K562 (cell line): ENCODE measurements around the gene CACNA2D4. TPM values are rescaled to one million over a fixed set of nuclear protein-coding genes. Genes with fewer than 3 reads are reported as not detected.

ENCODE experiments used
- E2F3 ChIP-seq: fragments of 250-450 bp; sonication (Bioruptor Pico); IDR thresholded peaks from 2 replicates; pipeline ENCODE4 v1.4.0; 2020; ENCODE audit warnings: mild to moderate bottlenecking
- MYNN ChIP-seq, 2 experiments: sonication (generic); formaldehyde crosslinking in 1 of 2; IDR thresholded peaks; 2 replicates each; pipeline versions ENCODE4 v1.5.0 to v1.6.1; 2016 to 2020; ENCODE audit warnings: antibody characterized with exemption in 1 of 2, missing genetic modification reagents in 1 of 2
- RFX1 ChIP-seq: fragments of 450-650 bp; IDR thresholded peaks from 2 replicates; pipeline ENCODE4 v1.6.1; 2016; ENCODE audit warnings: mild to moderate bottlenecking, moderate library complexity
- ZNF232 ChIP-seq: sonication (generic); formaldehyde crosslinking; IDR thresholded peaks from 2 replicates; pipeline ENCODE4 v1.8.0; 2022; ENCODE audit warnings: mild to moderate bottlenecking, missing genetic modification reagents
- ZNF561 ChIP-seq: fragments of 450-650 bp; formaldehyde crosslinking; conservative IDR thresholded peaks from 2 replicates; pipeline ENCODE4 v1.4.0; 2020; ENCODE audit warnings: mild to moderate bottlenecking, moderate library complexity
- ZNF589 ChIP-seq: fragments of 200-800 bp; sonication (Bioruptor generic); IDR thresholded peaks from 2 replicates; pipeline ENCODE4 v1.6.1; 2016; ENCODE audit warnings: low read depth, missing genetic modification characterization, missing compliant biosample characterization
- polyA plus RNA-seq, 8 experiments: library from polyadenylated mRNA; depleted of rRNA in 4 of 8; stranded (reverse) in 5 of 8; unstranded in 3 of 8; fragments of >200 nt; fragmentation: Nextera tagmentation in 2 of 8; fragmentation: Illumina TruSeq in 1 of 8; extraction: Ambion mirVana in 2 of 8; extraction: Trizol in 1 of 8; gene quantifications; 2 replicates each; pipeline versions ENCODE4 v1.2.1 to v1.2.3, GENCODE V29; 2011 to 2014; ENCODE audit warnings: inconsistent platforms in 1 of 8, missing spikeins in 1 of 8
- total RNA-seq, 7 experiments: library from RNA; depleted of rRNA in 6 of 7; stranded (reverse); fragments of >200 nt in 6 of 7; fragmentation: Illumina TruSeq in 2 of 7; extraction: Trizol in 2 of 7; gene quantifications; 2 replicates each; pipeline versions ENCODE4 v1.2.1 to v1.2.3, GENCODE V29; 2011 to 2021; ENCODE audit warnings: low replicate concordance in 1 of 7
- TF ChIP-seq, protein P1 (sequence below): fragments of 450-650 bp; IDR thresholded peaks from 2 replicates; pipeline ENCODE4 v1.6.1; 2016; ENCODE audit warnings: mild to moderate bottlenecking, moderate library complexity
- TF ChIP-seq, protein P2 (sequence below), 2 experiments: fragments of 450-650 bp; IDR thresholded peaks; 2 replicates each; pipeline ENCODE4 v1.6.1; 2018; ENCODE audit warnings: mild to moderate bottlenecking in 2 of 2, low read depth in 1 of 2; ENCODE audit not compliant: partially characterized antibody in 2 of 2
- TF ChIP-seq, protein P3 (sequence below): fragments of 250-450 bp; sonication (Bioruptor Pico); IDR thresholded peaks from 2 replicates; pipeline ENCODE4 v1.9.0; 2021; ENCODE audit warnings: mild to moderate bottlenecking, inconsistent platforms

CACNA2D4 gene
- total and polyA plus RNA-seq, 9 of the 15 experiments (the other 6 are each of a cell fraction or from before 2014, with no cell fraction given) = 0.04 to 0.69 (median 0.40) TPM; not detected in 3

DNA sequence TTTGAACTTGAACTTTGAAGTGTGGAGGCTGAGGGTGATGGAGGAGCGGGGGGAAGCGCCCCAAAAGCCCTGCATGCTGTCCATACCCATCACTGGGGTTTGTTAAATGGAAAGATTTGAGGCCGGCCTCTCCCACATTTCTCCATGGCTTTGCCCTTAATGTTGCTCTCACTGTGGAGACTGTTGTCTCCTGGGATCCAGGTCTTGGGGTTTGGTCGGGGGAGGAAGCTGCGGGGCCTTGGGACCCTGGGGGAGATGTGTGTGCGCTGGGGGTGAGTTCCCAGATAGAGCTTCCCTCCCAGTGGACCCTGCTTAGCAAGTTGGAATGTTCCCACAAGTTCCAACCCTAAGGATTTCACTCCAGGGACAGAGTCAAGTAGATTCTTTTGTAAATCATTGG is 126.0 kb downstream of the CACNA2D4 start (continued):
- TF ChIP-seq, protein P1, sequence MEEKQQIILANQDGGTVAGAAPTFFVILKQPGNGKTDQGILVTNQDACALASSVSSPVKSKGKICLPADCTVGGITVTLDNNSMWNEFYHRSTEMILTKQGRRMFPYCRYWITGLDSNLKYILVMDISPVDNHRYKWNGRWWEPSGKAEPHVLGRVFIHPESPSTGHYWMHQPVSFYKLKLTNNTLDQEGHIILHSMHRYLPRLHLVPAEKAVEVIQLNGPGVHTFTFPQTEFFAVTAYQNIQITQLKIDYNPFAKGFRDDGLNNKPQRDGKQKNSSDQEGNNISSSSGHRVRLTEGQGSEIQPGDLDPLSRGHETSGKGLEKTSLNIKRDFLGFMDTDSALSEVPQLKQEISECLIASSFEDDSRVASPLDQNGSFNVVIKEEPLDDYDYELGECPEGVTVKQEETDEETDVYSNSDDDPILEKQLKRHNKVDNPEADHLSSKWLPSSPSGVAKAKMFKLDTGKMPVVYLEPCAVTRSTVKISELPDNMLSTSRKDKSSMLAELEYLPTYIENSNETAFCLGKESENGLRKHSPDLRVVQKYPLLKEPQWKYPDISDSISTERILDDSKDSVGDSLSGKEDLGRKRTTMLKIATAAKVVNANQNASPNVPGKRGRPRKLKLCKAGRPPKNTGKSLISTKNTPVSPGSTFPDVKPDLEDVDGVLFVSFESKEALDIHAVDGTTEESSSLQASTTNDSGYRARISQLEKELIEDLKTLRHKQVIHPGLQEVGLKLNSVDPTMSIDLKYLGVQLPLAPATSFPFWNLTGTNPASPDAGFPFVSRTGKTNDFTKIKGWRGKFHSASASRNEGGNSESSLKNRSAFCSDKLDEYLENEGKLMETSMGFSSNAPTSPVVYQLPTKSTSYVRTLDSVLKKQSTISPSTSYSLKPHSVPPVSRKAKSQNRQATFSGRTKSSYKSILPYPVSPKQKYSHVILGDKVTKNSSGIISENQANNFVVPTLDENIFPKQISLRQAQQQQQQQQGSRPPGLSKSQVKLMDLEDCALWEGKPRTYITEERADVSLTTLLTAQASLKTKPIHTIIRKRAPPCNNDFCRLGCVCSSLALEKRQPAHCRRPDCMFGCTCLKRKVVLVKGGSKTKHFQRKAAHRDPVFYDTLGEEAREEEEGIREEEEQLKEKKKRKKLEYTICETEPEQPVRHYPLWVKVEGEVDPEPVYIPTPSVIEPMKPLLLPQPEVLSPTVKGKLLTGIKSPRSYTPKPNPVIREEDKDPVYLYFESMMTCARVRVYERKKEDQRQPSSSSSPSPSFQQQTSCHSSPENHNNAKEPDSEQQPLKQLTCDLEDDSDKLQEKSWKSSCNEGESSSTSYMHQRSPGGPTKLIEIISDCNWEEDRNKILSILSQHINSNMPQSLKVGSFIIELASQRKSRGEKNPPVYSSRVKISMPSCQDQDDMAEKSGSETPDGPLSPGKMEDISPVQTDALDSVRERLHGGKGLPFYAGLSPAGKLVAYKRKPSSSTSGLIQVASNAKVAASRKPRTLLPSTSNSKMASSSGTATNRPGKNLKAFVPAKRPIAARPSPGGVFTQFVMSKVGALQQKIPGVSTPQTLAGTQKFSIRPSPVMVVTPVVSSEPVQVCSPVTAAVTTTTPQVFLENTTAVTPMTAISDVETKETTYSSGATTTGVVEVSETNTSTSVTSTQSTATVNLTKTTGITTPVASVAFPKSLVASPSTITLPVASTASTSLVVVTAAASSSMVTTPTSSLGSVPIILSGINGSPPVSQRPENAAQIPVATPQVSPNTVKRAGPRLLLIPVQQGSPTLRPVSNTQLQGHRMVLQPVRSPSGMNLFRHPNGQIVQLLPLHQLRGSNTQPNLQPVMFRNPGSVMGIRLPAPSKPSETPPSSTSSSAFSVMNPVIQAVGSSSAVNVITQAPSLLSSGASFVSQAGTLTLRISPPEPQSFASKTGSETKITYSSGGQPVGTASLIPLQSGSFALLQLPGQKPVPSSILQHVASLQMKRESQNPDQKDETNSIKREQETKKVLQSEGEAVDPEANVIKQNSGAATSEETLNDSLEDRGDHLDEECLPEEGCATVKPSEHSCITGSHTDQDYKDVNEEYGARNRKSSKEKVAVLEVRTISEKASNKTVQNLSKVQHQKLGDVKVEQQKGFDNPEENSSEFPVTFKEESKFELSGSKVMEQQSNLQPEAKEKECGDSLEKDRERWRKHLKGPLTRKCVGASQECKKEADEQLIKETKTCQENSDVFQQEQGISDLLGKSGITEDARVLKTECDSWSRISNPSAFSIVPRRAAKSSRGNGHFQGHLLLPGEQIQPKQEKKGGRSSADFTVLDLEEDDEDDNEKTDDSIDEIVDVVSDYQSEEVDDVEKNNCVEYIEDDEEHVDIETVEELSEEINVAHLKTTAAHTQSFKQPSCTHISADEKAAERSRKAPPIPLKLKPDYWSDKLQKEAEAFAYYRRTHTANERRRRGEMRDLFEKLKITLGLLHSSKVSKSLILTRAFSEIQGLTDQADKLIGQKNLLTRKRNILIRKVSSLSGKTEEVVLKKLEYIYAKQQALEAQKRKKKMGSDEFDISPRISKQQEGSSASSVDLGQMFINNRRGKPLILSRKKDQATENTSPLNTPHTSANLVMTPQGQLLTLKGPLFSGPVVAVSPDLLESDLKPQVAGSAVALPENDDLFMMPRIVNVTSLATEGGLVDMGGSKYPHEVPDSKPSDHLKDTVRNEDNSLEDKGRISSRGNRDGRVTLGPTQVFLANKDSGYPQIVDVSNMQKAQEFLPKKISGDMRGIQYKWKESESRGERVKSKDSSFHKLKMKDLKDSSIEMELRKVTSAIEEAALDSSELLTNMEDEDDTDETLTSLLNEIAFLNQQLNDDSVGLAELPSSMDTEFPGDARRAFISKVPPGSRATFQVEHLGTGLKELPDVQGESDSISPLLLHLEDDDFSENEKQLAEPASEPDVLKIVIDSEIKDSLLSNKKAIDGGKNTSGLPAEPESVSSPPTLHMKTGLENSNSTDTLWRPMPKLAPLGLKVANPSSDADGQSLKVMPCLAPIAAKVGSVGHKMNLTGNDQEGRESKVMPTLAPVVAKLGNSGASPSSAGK = no peak
- no peak for TF ChIP-seq ZNF232 (CRISPR knock-in tag)
- TF ChIP-seq E2F3 (CRISPR knock-in tag) = no peak
- no peak for TF ChIP-seq RFX1
- TF ChIP-seq, protein P2, sequence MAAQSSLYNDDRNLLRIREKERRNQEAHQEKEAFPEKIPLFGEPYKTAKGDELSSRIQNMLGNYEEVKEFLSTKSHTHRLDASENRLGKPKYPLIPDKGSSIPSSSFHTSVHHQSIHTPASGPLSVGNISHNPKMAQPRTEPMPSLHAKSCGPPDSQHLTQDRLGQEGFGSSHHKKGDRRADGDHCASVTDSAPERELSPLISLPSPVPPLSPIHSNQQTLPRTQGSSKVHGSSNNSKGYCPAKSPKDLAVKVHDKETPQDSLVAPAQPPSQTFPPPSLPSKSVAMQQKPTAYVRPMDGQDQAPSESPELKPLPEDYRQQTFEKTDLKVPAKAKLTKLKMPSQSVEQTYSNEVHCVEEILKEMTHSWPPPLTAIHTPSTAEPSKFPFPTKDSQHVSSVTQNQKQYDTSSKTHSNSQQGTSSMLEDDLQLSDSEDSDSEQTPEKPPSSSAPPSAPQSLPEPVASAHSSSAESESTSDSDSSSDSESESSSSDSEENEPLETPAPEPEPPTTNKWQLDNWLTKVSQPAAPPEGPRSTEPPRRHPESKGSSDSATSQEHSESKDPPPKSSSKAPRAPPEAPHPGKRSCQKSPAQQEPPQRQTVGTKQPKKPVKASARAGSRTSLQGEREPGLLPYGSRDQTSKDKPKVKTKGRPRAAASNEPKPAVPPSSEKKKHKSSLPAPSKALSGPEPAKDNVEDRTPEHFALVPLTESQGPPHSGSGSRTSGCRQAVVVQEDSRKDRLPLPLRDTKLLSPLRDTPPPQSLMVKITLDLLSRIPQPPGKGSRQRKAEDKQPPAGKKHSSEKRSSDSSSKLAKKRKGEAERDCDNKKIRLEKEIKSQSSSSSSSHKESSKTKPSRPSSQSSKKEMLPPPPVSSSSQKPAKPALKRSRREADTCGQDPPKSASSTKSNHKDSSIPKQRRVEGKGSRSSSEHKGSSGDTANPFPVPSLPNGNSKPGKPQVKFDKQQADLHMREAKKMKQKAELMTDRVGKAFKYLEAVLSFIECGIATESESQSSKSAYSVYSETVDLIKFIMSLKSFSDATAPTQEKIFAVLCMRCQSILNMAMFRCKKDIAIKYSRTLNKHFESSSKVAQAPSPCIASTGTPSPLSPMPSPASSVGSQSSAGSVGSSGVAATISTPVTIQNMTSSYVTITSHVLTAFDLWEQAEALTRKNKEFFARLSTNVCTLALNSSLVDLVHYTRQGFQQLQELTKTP (IDR thresholded peaks at IDR 0.05; ENCODE audit: low read depth in 1 of 2, partially characterized antibody in 2 of 2) = no peak
- TF ChIP-seq, protein P3, sequence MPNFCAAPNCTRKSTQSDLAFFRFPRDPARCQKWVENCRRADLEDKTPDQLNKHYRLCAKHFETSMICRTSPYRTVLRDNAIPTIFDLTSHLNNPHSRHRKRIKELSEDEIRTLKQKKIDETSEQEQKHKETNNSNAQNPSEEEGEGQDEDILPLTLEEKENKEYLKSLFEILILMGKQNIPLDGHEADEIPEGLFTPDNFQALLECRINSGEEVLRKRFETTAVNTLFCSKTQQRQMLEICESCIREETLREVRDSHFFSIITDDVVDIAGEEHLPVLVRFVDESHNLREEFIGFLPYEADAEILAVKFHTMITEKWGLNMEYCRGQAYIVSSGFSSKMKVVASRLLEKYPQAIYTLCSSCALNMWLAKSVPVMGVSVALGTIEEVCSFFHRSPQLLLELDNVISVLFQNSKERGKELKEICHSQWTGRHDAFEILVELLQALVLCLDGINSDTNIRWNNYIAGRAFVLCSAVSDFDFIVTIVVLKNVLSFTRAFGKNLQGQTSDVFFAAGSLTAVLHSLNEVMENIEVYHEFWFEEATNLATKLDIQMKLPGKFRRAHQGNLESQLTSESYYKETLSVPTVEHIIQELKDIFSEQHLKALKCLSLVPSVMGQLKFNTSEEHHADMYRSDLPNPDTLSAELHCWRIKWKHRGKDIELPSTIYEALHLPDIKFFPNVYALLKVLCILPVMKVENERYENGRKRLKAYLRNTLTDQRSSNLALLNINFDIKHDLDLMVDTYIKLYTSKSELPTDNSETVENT (CRISPR knock-in tag) = no peak
- no peak for TF ChIP-seq ZNF561 (CRISPR knock-in tag)
- TF ChIP-seq MYNN (IDR thresholded peaks at IDR 0.05) = no peak
- TF ChIP-seq MYNN (CRISPR knock-in tag; IDR thresholded peaks at IDR 0.05) = no peak
- TF ChIP-seq ZNF589 (CRISPR knock-in tag) = no peak
